Fibroblast of mammary gland (primary cell): ENCODE results near the gene ANO2.

Experiments used
- DNase-seq: peaks from one replicate; pipeline ENCODE4 v3.0.0-alpha.2; 2010; ENCODE audit warnings: low read depth
- H3K4me3 ChIP-seq: 2 replicates; pipeline ENCODE4 v1.5.1; 2011; ENCODE audit warnings: low read depth, mild to moderate bottlenecking, low read length, moderate library complexity; ENCODE audit not compliant: control insufficient read depth
- CTCF ChIP-seq: conservative IDR thresholded peaks from 2 replicates; pipeline ENCODE4 v1.5.1; 2011; ENCODE audit warnings: low read depth, low read length, inconsistent platforms; ENCODE audit not compliant: control insufficient read depth, insufficient read depth

The ANO2 gene

GRCh38 chr12:5779401-5779800 lies 165.7 kb downstream of the ANO2 start:
- TF ChIP-seq CTCF: no peak
- no peak for DNase-seq
- H3K4me3 ChIP-seq: no peak overlapping the region

- TF ChIP-seq CTCF: no peak
- DNase-seq: no peak
- no peak overlapping the region for H3K4me3 ChIP-seq
Observed at GRCh38 chr12:5778821-5779220, 166.2 kb downstream of the ANO2 start.

- no peak for TF ChIP-seq CTCF
Observed at GRCh38 chr12:5777451-5777850, 167.6 kb downstream of the ANO2 start.

GRCh38 chr12:5776091-5776490 lies 169.0 kb downstream of the ANO2 start:
- H3K4me3 ChIP-seq: no peak overlapping the region
- no peak for TF ChIP-seq CTCF
- DNase-seq: no peak

More at GRCh38 chr12:5777451-5777850, 167.6 kb downstream of the ANO2 start:
- DNase-seq: no peak
- no peak overlapping the region for H3K4me3 ChIP-seq

GRCh38 chr12:5773550-5773949 lies 171.5 kb downstream of the ANO2 start:
- no peak overlapping the region for H3K4me3 ChIP-seq
- DNase-seq: no peak
- no peak for TF ChIP-seq CTCF

- H3K4me3 ChIP-seq: no peak overlapping the region
- no peak for TF ChIP-seq CTCF
- no peak for DNase-seq
Observed at GRCh38 chr12:5771756-5772155, 173.3 kb downstream of the ANO2 start.

GRCh38 chr12:5770727-5771126 lies 174.3 kb downstream of the ANO2 start:
- no peak for TF ChIP-seq CTCF
- no peak overlapping the region for H3K4me3 ChIP-seq
- no peak for DNase-seq
